Sigmoid colon (tissue), 4 donors: ENCODE data around the gene SON.

Experiments used
- EP300 ChIP-seq, 4 donors: sonication (generic); formaldehyde crosslinking; IDR thresholded peaks; one replicate each; pipeline ENCODE4 v1.6.1; 2017; ENCODE audit warnings: antibody characterized with exemption in 4 of 4
- POLR2A ChIP-seq, 2 donors: fragments of 450-650 bp; IDR thresholded peaks; one replicate each; pipeline ENCODE4 v1.6.1; 2016; ENCODE audit warnings: antibody characterized with exemption in 2 of 2, mild to moderate bottlenecking in 2 of 2, moderate library complexity in 2 of 2
- POLR2AphosphoS5 ChIP-seq, 4 donors: sonication (generic); formaldehyde crosslinking; IDR thresholded peaks; one replicate each; pipeline ENCODE4 v1.6.1; 2017; ENCODE audit warnings: antibody characterized with exemption in 4 of 4
- TF ChIP-seq, protein P1 (sequence below), 4 experiments: fragments of 450-650 bp in 3 of 4; fragments of 200-600 bp in 1 of 4; IDR thresholded peaks; one replicate each; pipeline ENCODE4 v1.5.1; 2016 to 2019; ENCODE audit warnings: antibody characterized with exemption in 4 of 4, mild to moderate bottlenecking in 3 of 4, moderate library complexity in 2 of 4

DNA sequence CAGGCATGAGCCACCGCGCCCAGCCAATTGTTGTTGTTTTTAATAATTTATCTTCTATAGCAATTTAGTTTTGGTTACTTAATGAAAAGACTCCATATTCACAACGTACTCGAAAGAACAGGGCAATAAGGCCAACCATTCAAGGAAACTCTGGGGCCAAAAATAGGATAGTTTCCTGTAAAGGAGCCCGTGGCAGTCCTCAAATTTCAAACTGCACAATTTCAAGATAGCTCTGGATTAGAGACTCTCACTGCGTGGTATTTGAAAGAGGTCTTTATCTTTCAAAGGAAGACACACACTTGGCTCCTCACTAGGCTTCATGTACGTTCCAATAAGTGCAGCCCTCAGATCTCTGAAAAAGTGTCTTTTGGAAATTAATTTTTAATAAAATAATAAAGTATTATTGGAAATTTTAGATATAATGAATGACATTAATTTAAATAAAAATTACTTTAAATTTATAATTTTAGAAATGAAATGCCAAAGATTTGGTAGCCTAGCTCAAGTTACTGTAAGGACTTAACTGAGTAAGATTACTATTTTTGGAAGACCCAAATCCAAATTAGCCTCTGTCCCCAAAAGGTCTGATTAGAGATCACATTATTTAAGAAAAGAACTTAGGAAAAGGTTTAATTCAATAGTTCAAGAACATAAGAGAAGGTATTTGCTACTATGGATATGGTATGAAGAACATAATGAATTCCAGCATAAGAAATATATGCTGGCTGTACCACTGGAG, 68.3 kb downstream of the SON start:
- TF ChIP-seq, protein P1, sequence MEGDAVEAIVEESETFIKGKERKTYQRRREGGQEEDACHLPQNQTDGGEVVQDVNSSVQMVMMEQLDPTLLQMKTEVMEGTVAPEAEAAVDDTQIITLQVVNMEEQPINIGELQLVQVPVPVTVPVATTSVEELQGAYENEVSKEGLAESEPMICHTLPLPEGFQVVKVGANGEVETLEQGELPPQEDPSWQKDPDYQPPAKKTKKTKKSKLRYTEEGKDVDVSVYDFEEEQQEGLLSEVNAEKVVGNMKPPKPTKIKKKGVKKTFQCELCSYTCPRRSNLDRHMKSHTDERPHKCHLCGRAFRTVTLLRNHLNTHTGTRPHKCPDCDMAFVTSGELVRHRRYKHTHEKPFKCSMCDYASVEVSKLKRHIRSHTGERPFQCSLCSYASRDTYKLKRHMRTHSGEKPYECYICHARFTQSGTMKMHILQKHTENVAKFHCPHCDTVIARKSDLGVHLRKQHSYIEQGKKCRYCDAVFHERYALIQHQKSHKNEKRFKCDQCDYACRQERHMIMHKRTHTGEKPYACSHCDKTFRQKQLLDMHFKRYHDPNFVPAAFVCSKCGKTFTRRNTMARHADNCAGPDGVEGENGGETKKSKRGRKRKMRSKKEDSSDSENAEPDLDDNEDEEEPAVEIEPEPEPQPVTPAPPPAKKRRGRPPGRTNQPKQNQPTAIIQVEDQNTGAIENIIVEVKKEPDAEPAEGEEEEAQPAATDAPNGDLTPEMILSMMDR (IDR thresholded peaks at IDR 0.05), result no peak
- TF ChIP-seq EP300 (IDR thresholded peaks at IDR 0.05), result no peak
- no peak for TF ChIP-seq POLR2A (IDR thresholded peaks at IDR 0.05)
- no peak for TF ChIP-seq POLR2AphosphoS5 (IDR thresholded peaks at IDR 0.05)
